GM12872 (cell line): ENCODE measurements around the gene PTBP3.

Experiments
- CTCF ChIP-seq: IDR thresholded peaks from 3 replicates; pipeline ENCODE4 v1.5.1; 2011; ENCODE audit warnings: low read depth, mild to moderate bottlenecking, low read length, moderate library complexity; ENCODE audit not compliant: insufficient read depth

Gene PTBP3

GRCh38 chr9:112249277-112249676 is 84.1 kb downstream of the PTBP3 start:
- TF ChIP-seq CTCF, result no peak

GRCh38 chr9:112248722-112249121 is 84.7 kb downstream of the PTBP3 start:
- no peak for TF ChIP-seq CTCF

GRCh38 chr9:112247090-112247489 is 86.3 kb downstream of the PTBP3 start:
- TF ChIP-seq CTCF, result no peak

- no peak for TF ChIP-seq CTCF
Observed at GRCh38 chr9:112245126-112245525, 88.3 kb downstream of the PTBP3 start.

GRCh38 chr9:112242147-112242804 is 91.1 kb downstream of the PTBP3 start:
- no peak for TF ChIP-seq CTCF

GRCh38 chr9:112241491-112241890 is 91.9 kb downstream of the PTBP3 start:
- no peak for TF ChIP-seq CTCF

GRCh38 chr9:112239708-112240107 is 93.7 kb downstream of the PTBP3 start:
- no peak for TF ChIP-seq CTCF
